SK-N-SH (cell line): ENCODE results near the gene RBCK1. TPM values are rescaled to one million over a fixed set of nuclear protein-coding genes. Genes with fewer than 3 reads are reported as not detected.

ENCODE experiments used
- CTCF ChIA-PET: fragments of 300-600, 350-600 bp; formaldehyde crosslinking; extraction: SDS; loops from one replicate; lab custom pipeline; 2021; lab: Yijun Ruan, JAX
- POLR2A ChIA-PET: fragments of 350-600 bp; sonication (Branson Sonifier 250); formaldehyde crosslinking; extraction: SDS; loops from one replicate; lab custom pipeline; 2020; ENCODE audit warnings: antibody characterized with exemption, inconsistent platforms; lab: Yijun Ruan, JAX
- DNase-seq: peaks from one replicate; pipeline ENCODE4 v3.0.0; 2012
- H2AFZ ChIP-seq: fragments of 200-600 bp; sonication (generic); 2 replicates; pipeline ENCODE4 v1.8.1; 2016; ENCODE audit warnings: antibody characterized with exemption, mild to moderate bottlenecking, low read depth
- H3F3A ChIP-seq: fragments of 200-600 bp; sonication (generic); replicated peaks from 2 replicates; pipeline ENCODE3; 2016; ENCODE audit warnings: antibody characterized with exemption, mild to moderate bottlenecking; ENCODE audit not compliant: insufficient read depth
- H3K27ac ChIP-seq, 2 experiments: fragments of 200-500 bp in 1 of 2; fragments of 200-600 bp in 1 of 2; sonication (Bioruptor generic) in 1 of 2; sonication (generic), shearing (Covaris generic) in 1 of 2; 2 replicates each; pipeline versions ENCODE4 v1.5.1 to v1.6.1; 2014 to 2016; ENCODE audit warnings: low read depth in 2 of 2, inconsistent platforms in 1 of 2, low read length in 1 of 2, mild to moderate bottlenecking in 1 of 2, mixed read lengths in 1 of 2
- H3K27me3 ChIP-seq: fragments of 200-600 bp; sonication (generic), shearing (Covaris generic); 2 replicates; pipeline ENCODE4 v1.6.1; 2016; ENCODE audit warnings: mixed run types; ENCODE audit not compliant: insufficient read depth
- H3K36me3 ChIP-seq, 2 experiments: fragments of 200-500 bp in 1 of 2; fragments of 200-600 bp in 1 of 2; sonication (Bioruptor generic) in 1 of 2; sonication (generic) in 1 of 2; replicated peaks in 1 of 2; 2 replicates each; pipeline versions ENCODE3 to v1.5.1; 2014 to 2016; ENCODE audit warnings: low read length in 1 of 2, mild to moderate bottlenecking in 1 of 2; ENCODE audit not compliant: insufficient read depth in 2 of 2, control insufficient read depth in 1 of 2
- H3K4me1 ChIP-seq, 2 experiments: fragments of 200-500 bp in 1 of 2; fragments of 200-600 bp in 1 of 2; sonication (Bioruptor generic) in 1 of 2; sonication (generic), shearing (Covaris generic) in 1 of 2; 2 replicates each; pipeline versions ENCODE4 v1.5.1 to v1.6.1; 2014 to 2016; ENCODE audit warnings: low read depth in 1 of 2, low read length in 1 of 2, mixed run types in 1 of 2; ENCODE audit not compliant: insufficient read depth in 2 of 2, control insufficient read depth in 1 of 2
- H3K4me2 ChIP-seq: fragments of 200-600 bp; sonication (generic), shearing (Covaris generic); 2 replicates; pipeline ENCODE4 v1.6.1; 2017; ENCODE audit warnings: mixed run types
- H3K4me3 ChIP-seq, 2 experiments: fragments of 200-500 bp in 1 of 2; fragments of 200-600 bp in 1 of 2; sonication (Bioruptor generic) in 1 of 2; sonication (generic), shearing (Covaris generic) in 1 of 2; 2 replicates each; pipeline versions ENCODE4 v1.5.1 to v1.8.1; 2014 to 2016; ENCODE audit warnings: low read depth in 2 of 2, inconsistent platforms in 1 of 2, low read length in 1 of 2, mild to moderate bottlenecking in 1 of 2, mixed read lengths in 1 of 2, moderate library complexity in 1 of 2
- H3K79me2 ChIP-seq: fragments of 200-600 bp; sonication (generic); 2 replicates; pipeline ENCODE4 v1.8.1; 2017; ENCODE audit warnings: mild to moderate bottlenecking; ENCODE audit not compliant: insufficient read depth
- H3K9ac ChIP-seq: fragments of 200-600 bp; sonication (generic); 2 replicates; pipeline ENCODE4 v1.6.1; 2017; ENCODE audit warnings: mixed run types
- H3K9me2 ChIP-seq: fragments of 200-600 bp; sonication (generic); 2 replicates; pipeline ENCODE4 v1.6.1; 2017; ENCODE audit warnings: mixed run types
- H3K9me3 ChIP-seq: fragments of 200-600 bp; sonication (generic); 2 replicates; pipeline ENCODE4 v1.6.1; 2017; ENCODE audit warnings: mixed run types, mild to moderate bottlenecking, moderate library complexity
- H4K20me1 ChIP-seq: fragments of 200-600 bp; sonication (generic); 2 replicates; pipeline ENCODE4 v1.6.1; 2017; ENCODE audit warnings: mild to moderate bottlenecking, mixed run types; ENCODE audit not compliant: insufficient read depth
- CHD2 ChIP-seq: fragments of 150-350 bp; IDR thresholded peaks from 2 replicates; pipeline ENCODE4 v1.6.1; 2018; ENCODE audit warnings: low read length; ENCODE audit not compliant: partially characterized antibody
- FOSL2 ChIP-seq: IDR thresholded peaks from 2 replicates; pipeline ENCODE4 v1.4.0; 2012; ENCODE audit warnings: low read depth, mild to moderate bottlenecking, moderate library complexity, borderline replicate concordance
- MAX ChIP-seq: IDR thresholded peaks from 2 replicates; pipeline ENCODE4 v1.4.0; 2012; ENCODE audit warnings: low read depth
- MEF2A ChIP-seq: IDR thresholded peaks from 2 replicates; pipeline ENCODE4 v1.4.0; 2012; ENCODE audit warnings: low read depth, borderline replicate concordance
- MXI1 ChIP-seq: IDR thresholded peaks from 2 replicates; pipeline ENCODE4 v1.6.1; 2012; ENCODE audit warnings: mild to moderate bottlenecking, low read depth, low read length, improper control_type of control experiment
- NFIC ChIP-seq: IDR thresholded peaks from 2 replicates; pipeline ENCODE4 v1.4.0; 2012; ENCODE audit warnings: borderline replicate concordance
- PBX3 ChIP-seq: IDR thresholded peaks from 2 replicates; pipeline ENCODE4; 2012
- RAD21 ChIP-seq: IDR thresholded peaks from 2 replicates; pipeline ENCODE4 v1.6.1; 2012; ENCODE audit warnings: mild to moderate bottlenecking, low read length
- RFX5 ChIP-seq: IDR thresholded peaks from 2 replicates; pipeline ENCODE4 v1.6.1; 2012; ENCODE audit warnings: mild to moderate bottlenecking, improper control_type of control experiment, low read length
- RXRA ChIP-seq: IDR thresholded peaks from 2 replicates; pipeline ENCODE4 v1.4.0; 2012; ENCODE audit warnings: low read depth, mild to moderate bottlenecking, borderline replicate concordance
- SIN3A ChIP-seq: IDR thresholded peaks from 2 replicates; pipeline ENCODE4 v1.6.1; 2012; ENCODE audit warnings: low read depth, mild to moderate bottlenecking, low read length, moderate library complexity, borderline replicate concordance
- SMC3 ChIP-seq: IDR thresholded peaks from 2 replicates; pipeline ENCODE4 v1.6.1; 2012; ENCODE audit warnings: low read depth, low read length, improper control_type of control experiment
- TAF1 ChIP-seq: IDR thresholded peaks from 2 replicates; pipeline ENCODE4 v1.6.1; 2012; ENCODE audit warnings: low read depth, mild to moderate bottlenecking, low read length, moderate library complexity, borderline replicate concordance
- TCF12 ChIP-seq: IDR thresholded peaks from 2 replicates; pipeline ENCODE4 v1.4.0; 2012
- TEAD4 ChIP-seq: IDR thresholded peaks from 2 replicates; pipeline ENCODE4 v1.4.0; 2012; ENCODE audit warnings: mild to moderate bottlenecking, borderline replicate concordance; ENCODE audit not compliant: insufficient read depth
- USF2 ChIP-seq: fragments of 150-350 bp; IDR thresholded peaks from 2 replicates; pipeline ENCODE4 v1.6.1; 2017; ENCODE audit warnings: antibody characterized with exemption, low read length, low read depth, borderline replicate concordance
- ZBTB33 ChIP-seq: IDR thresholded peaks from 2 replicates; pipeline ENCODE4 v1.4.0; 2012; ENCODE audit warnings: low read depth, borderline replicate concordance
- WGBS: methylation state at CpG from one replicate; pipeline ENCODE4 v1.1.6; 2017; ENCODE audit warnings: low lambda C conversion rate; 5-methylcytosine and 5-hydroxymethylcytosine counted together
- polyA plus RNA-seq, 3 experiments: library from polyadenylated mRNA; depleted of rRNA; stranded (reverse); fragments of >200 nt; gene quantifications; 2 replicates each; pipeline ENCODE4 v1.2.3, GENCODE V29; 2012

RBCK1 gene
- polyA plus RNA-seq, 1 of the 3 experiments (the other 2 are of a cell fraction), result 105 TPM

GRCh38 chr20:437787-438486 is 29.8 kb downstream of the RBCK1 start:
- peaks cover 8% of the 10 kb centered on the region for H3F3A ChIP-seq
- H3K4me2 ChIP-seq, result no peak overlapping the region
- H3K79me2 ChIP-seq, result 0 out of 2 replicates have a peak, but pooled peaks cover 4% of the 10 kb centered on the region
- WGBS, result 89% methylated on average over 6 of the region's 6 CpGs
- no peaks in the 10 kb centered on the region; a peak in 1 of 4 replicates for H3K4me1 ChIP-seq
- no peak for DNase-seq
- H3K9me2 ChIP-seq, result no peaks in the 10 kb centered on the region
- no peak overlapping the region for H3K27ac ChIP-seq
- POLR2A ChIA-PET, result no interaction called here
- H4K20me1 ChIP-seq, result no peaks in the 10 kb centered on the region
- H3K27me3 ChIP-seq, result no peaks in the 10 kb centered on the region
- TF ChIP-seq MAX (no peak), SIN3A (no peak), MEF2A (no peak), RAD21 (no peak), RXRA (no peak), TCF12 (no peak), PBX3 (no peak), RFX5 (no peak), SMC3 (no peak), TEAD4 (no peak), MXI1 (no peak), ZBTB33 (no peak), CHD2 (no peak), TAF1 (no peak), USF2 (no peak), NFIC (no peak), FOSL2 (no peak)
- H3K9me3 ChIP-seq, result no peaks in the 10 kb centered on the region
- peaks cover 47 to 73% of the 10 kb centered on the region in 2 experiments for H3K36me3 ChIP-seq
- CTCF ChIA-PET, result interaction anchor here (1.0 to 1.8 kb wide), 5 partner anchors 13 to 301 kb away, joined by 3 to 6 read pairs (median 4); no protein-coding TSS in a partner anchor
- H3K4me3 ChIP-seq, result no peak overlapping the region
- H3K9ac ChIP-seq, result no peak overlapping the region
- H2AFZ ChIP-seq, result no peak overlapping the region
